Neural cell (in vitro differentiated cells): Measurements from ENCODE around the gene SEMA4B. TPM values are rescaled to one million over a fixed set of nuclear protein-coding genes. Genes with fewer than 3 reads are reported as not detected.

Source experiments
- H2AFZ ChIP-seq: fragments of 200-600, 300-800 bp; sonication (generic), shearing (Covaris generic); 2 replicates; pipeline ENCODE4 v1.6.0; 2014; ENCODE audit warnings: low read depth, mild to moderate bottlenecking, antibody characterized with exemption, low read length, moderate library complexity
- H3F3A ChIP-seq: fragments of 200-600 bp; shearing (Covaris generic); 2 replicates; pipeline ENCODE4 v1.6.1; 2016; ENCODE audit warnings: mild to moderate bottlenecking, moderate library complexity, mixed read lengths, antibody characterized with exemption, low read length; ENCODE audit not compliant: insufficient read depth, poor library complexity, severe bottlenecking
- H3K27ac ChIP-seq: fragments of 200-600, 300-800 bp; sonication (generic), shearing (Covaris generic); 2 replicates; pipeline ENCODE4 v1.5.1; 2014; ENCODE audit warnings: mild to moderate bottlenecking, low read length, moderate library complexity
- H3K27me3 ChIP-seq: fragments of 300-800, 200-600 bp; sonication (generic), shearing (Covaris generic); 2 replicates; pipeline ENCODE4 v1.6.0; 2014; ENCODE audit warnings: mild to moderate bottlenecking, low read depth, low read length, moderate library complexity; ENCODE audit not compliant: insufficient read depth
- H3K36me3 ChIP-seq: fragments of 300-800, 200-600 bp; sonication (generic), shearing (Covaris generic); 2 replicates; pipeline ENCODE4 v1.5.1; 2014; ENCODE audit warnings: mild to moderate bottlenecking, antibody characterized with exemption, low read length, moderate library complexity; ENCODE audit not compliant: insufficient read depth
- H3K4me2 ChIP-seq: fragments of 300-800, 200-600 bp; sonication (generic), shearing (Covaris generic); 2 replicates; pipeline ENCODE4 v1.6.0; 2014; ENCODE audit warnings: mild to moderate bottlenecking, low read length
- H3K4me3 ChIP-seq: fragments of 300-800, 200-600 bp; sonication (generic), shearing (Covaris generic); 2 replicates; pipeline ENCODE4 v1.5.1; 2014; ENCODE audit warnings: mild to moderate bottlenecking, low read length, moderate library complexity
- H3K79me2 ChIP-seq: fragments of 200-600 bp; shearing (Covaris generic); replicated peaks from 2 replicates; pipeline ENCODE4 v1.6.0; 2014; ENCODE audit warnings: mild to moderate bottlenecking, low read length, moderate library complexity; ENCODE audit not compliant: insufficient read depth
- H3K9ac ChIP-seq: fragments of 300-800, 200-600 bp; sonication (generic), shearing (Covaris generic); 2 replicates; pipeline ENCODE4 v1.6.1; 2016; ENCODE audit warnings: mild to moderate bottlenecking, low read length, mixed read lengths
- H3K9me2 ChIP-seq: fragments of 200-600 bp; shearing (Covaris generic); 2 replicates; pipeline ENCODE4 v1.6.1; 2016; ENCODE audit warnings: mild to moderate bottlenecking, low read length, mixed read lengths; ENCODE audit not compliant: insufficient read depth
- H3K9me3 ChIP-seq: fragments of 200-600, 300-800 bp; sonication (generic), shearing (Covaris generic); 2 replicates; pipeline ENCODE4 v1.6.1; 2016; ENCODE audit warnings: mild to moderate bottlenecking, mixed run types, low read length, moderate library complexity, mixed read lengths
- H4K20me1 ChIP-seq: fragments of 200-600 bp; shearing (Covaris generic); 2 replicates; pipeline ENCODE4 v1.6.1; 2016; ENCODE audit warnings: mild to moderate bottlenecking, mixed run types; ENCODE audit not compliant: insufficient read depth
- CTCF ChIP-seq: fragments of 450-650 bp; IDR thresholded peaks from 2 replicates; pipeline ENCODE4 v1.5.1; 2014; ENCODE audit warnings: antibody characterized with exemption, mild to moderate bottlenecking, moderate library complexity; ENCODE audit not compliant: poor library complexity, severe bottlenecking
- EP300 ChIP-seq: fragments of 450-650 bp; conservative IDR thresholded peaks from 2 replicates; pipeline ENCODE4 v1.6.1; 2014; ENCODE audit warnings: antibody characterized with exemption, mild to moderate bottlenecking, moderate library complexity; ENCODE audit not compliant: poor library complexity, severe bottlenecking
- EZH2 ChIP-seq: fragments of 200-600, 300-800 bp; shearing (Covaris generic), sonication (generic); IDR thresholded peaks from 2 replicates; pipeline ENCODE4 v1.6.1; 2014; ENCODE audit warnings: antibody characterized with exemption, low read length, borderline replicate concordance, mild to moderate bottlenecking; ENCODE audit not compliant: insufficient read depth, poor library complexity, severe bottlenecking
- MXI1 ChIP-seq: fragments of 450-650 bp; conservative IDR thresholded peaks from 2 replicates; pipeline ENCODE4 v1.6.1; 2014; ENCODE audit warnings: antibody characterized with exemption, mild to moderate bottlenecking; ENCODE audit not compliant: poor library complexity, severe bottlenecking
- POLR2AphosphoS5 ChIP-seq: IDR thresholded peaks from 2 replicates; pipeline ENCODE4 v1.6.1; 2012
- RAD21 ChIP-seq: fragments of 450-650 bp; conservative IDR thresholded peaks from 2 replicates; pipeline ENCODE4 v1.6.1; 2014; ENCODE audit warnings: antibody characterized with exemption, mild to moderate bottlenecking, moderate library complexity
- REST ChIP-seq: IDR thresholded peaks from 2 replicates; pipeline ENCODE4 v1.6.1; 2012; ENCODE audit warnings: borderline replicate concordance
- SMC3 ChIP-seq: fragments of 450-650 bp; conservative IDR thresholded peaks from 2 replicates; pipeline ENCODE4 v1.6.1; 2014; ENCODE audit warnings: antibody characterized with exemption, mild to moderate bottlenecking, moderate library complexity; ENCODE audit not compliant: poor library complexity
- TAF1 ChIP-seq: IDR thresholded peaks from 2 replicates; pipeline ENCODE4 v1.6.1; 2012; ENCODE audit warnings: low read depth
- polyA plus RNA-seq: library from polyadenylated mRNA; depleted of rRNA; stranded (reverse); fragments of >200 nt; gene quantifications from 2 replicates; pipeline ENCODE4 v1.2.3, GENCODE V29; 2014

SEMA4B gene
- polyA plus RNA-seq, 1 donor from 2014 or later: 11.0 TPM

GRCh38 chr15:90205886-90206285 is 4.8 kb downstream of the SEMA4B start:
- peaks cover 47% of the 10 kb centered on the region for H3K79me2 ChIP-seq
- H3K4me3 ChIP-seq: no peak overlapping the region
- no peak overlapping the region for H3K4me2 ChIP-seq

GRCh38 chr15:90207252-90207651 is 6.1 kb downstream of the SEMA4B start:
- Histone ChIP-seq H3F3A (no peaks in the 10 kb centered on the region), H3K36me3 (no peaks in the 10 kb centered on the region), H3K27me3 (no peaks in the 10 kb centered on the region), H3K9me2 (no peaks in the 10 kb centered on the region), H3K4me3 (no peak overlapping the region), H3K79me2 (peaks cover 46% of the 10 kb centered on the region), H2AFZ (no peak overlapping the region), H4K20me1 (no peaks in the 10 kb centered on the region), H3K27ac (no peak overlapping the region), H3K9ac (no peak overlapping the region), H3K9me3 (no peaks in the 10 kb centered on the region), H3K4me2 (no peak overlapping the region)
- TF ChIP-seq RAD21 (no peak), EZH2 (no peak), EP300 (no peak), REST (no peak), TAF1 (no peak), MXI1 (no peak), SMC3 (no peak), POLR2AphosphoS5 (no peak)

More at GRCh38 chr15:90205886-90206285, 4.8 kb downstream of the SEMA4B start:
- H3K9me3 ChIP-seq: no peaks in the 10 kb centered on the region
- H3K27ac ChIP-seq: no peak overlapping the region
- H3K36me3 ChIP-seq: no peaks in the 10 kb centered on the region
- H2AFZ ChIP-seq: no peak overlapping the region
- no peaks in the 10 kb centered on the region for H3K9me2 ChIP-seq
- H3F3A ChIP-seq: no peaks in the 10 kb centered on the region
- no peaks in the 10 kb centered on the region for H4K20me1 ChIP-seq
- H3K27me3 ChIP-seq: no peaks in the 10 kb centered on the region
- no peak for TF ChIP-seq SMC3
- TF ChIP-seq CTCF: no peak
- no peak for TF ChIP-seq TAF1
- no peak for TF ChIP-seq EZH2
- no peak for TF ChIP-seq EP300
- no peak for TF ChIP-seq REST
- no peak for TF ChIP-seq POLR2AphosphoS5
- TF ChIP-seq MXI1: no peak
- no peak for TF ChIP-seq RAD21
- no peak overlapping the region for H3K9ac ChIP-seq
